Adrenal gland (tissue), 5 donors: ENCODE results near the gene SCUBE3.

Source experiments
- CTCF ChIP-seq, 6 experiments: fragments of 450-650 bp in 4 of 6; fragments of 200-600 bp in 2 of 6; sonication (generic) in 1 of 6; IDR thresholded peaks; 1 replicate in 5 of 6; 2 replicates in 1 of 6; pipeline versions ENCODE4 v1.5.1 to v1.8.0; 2016 to 2021; ENCODE audit warnings: antibody characterized with exemption in 6 of 6, mild to moderate bottlenecking in 2 of 6, moderate library complexity in 1 of 6
- POLR2A ChIP-seq, 2 donors: fragments of 450-650 bp; IDR thresholded peaks; one replicate each; pipeline ENCODE4 v1.6.1; 2017; ENCODE audit warnings: antibody characterized with exemption in 2 of 2, mild to moderate bottlenecking in 2 of 2, moderate library complexity in 1 of 2
- donor health status: DM: no; HTN: no; CAD: no.

- TF ChIP-seq CTCF (IDR thresholded peaks at IDR 0.05) (no peak), POLR2A (IDR thresholded peaks at IDR 0.05) (no peak)
These were observed 58.2 kb downstream of the SCUBE3 start for GRCh38 chr6:35272005-35272404.
